NCI-H1694 (cell line): ENCODE results near the gene TBC1D22A.
A peak's percentile ranks its signal among the peaks of the same experiment; 100 is the strongest.

Source experiments
- DNase-seq: peaks from one replicate; lab custom pipeline; 2025; lab: John Stamatoyannopoulos, UW

TBC1D22A gene

DNA sequence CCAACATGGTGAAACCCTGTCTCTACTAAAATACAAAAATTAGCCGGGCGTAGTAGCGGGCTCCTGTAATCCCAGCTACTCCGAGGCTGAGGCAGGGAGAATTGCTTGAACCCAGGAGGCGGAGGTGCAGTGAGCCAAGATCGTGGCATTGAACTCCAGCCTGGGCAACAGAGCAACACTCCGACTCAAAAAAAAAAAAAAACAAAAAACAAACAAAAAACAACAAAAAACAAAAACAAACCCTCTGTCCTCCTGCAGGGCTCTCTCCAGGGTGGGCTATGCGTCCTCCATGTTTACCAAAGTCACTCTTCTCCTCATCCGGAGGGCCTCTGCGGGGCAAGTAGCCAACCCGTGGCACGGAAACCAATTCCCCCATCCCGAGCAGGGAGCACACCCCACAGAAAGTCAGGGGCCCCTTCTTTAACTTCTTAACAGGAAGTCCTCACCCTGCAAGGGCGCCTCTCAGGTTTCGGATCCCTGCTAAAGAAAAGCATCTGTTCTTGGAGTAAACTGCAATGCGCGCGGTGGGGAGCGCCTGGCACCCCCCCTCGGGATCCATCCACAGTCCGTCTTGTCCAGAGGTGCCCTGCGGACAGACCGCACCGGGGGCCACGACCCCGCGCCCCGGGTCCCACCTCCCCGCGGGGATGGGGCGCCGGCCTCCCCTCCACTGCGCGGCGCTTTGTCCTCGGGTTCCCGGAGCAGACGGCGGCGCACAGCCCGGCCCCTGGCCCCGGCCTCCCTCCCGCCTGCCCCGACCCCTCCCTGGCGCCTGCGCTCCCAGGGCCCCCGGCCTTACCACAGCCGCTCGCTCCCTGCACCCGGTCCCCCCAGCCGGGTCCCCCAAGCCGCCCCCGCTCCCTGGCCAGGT is 25.1 kb upstream of the TBC1D22A start:
- no peak for DNase-seq

DNA sequence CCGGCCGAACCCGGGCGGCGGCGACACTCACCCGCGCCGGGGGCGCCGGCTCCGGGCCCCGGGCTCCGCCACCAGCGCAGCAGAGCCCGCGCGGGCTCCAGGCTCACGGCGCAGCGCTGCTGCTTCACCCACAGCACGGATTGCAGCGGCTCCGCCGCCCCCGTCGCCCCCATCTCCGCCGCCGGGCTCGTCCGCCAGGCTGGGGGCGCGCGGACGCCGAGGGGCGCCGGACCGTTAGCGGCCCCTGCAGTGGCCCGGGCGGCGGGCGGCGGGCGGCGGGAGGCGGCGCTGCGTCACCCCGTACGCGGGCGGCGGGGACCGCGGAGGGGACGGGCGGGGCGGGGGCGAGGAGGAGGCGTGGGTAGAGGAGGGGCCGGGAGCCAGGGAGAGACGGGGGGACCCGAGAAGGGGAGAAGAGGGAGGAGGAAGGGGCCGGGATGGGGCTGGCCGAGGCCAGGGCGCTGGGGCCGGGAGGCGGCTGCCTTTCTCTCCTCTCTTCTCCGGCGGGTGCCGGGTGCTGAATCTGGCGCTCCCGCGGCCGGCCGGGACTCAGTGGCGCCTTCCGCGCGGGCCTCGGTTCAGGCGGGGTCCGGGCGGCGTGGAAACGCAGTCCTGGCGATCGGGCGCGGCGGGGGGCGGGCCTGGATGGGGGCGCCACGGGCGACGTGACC is 24.3 kb upstream of the TBC1D22A start, which contains the start of gene CERK:
TSS of gene CERK (minus strand) at position 277 of the 671 bp plus-strand sequence. CDS start at position 173, 104 bp downstream.
- peak; percentile 17 for DNase-seq

DNA sequence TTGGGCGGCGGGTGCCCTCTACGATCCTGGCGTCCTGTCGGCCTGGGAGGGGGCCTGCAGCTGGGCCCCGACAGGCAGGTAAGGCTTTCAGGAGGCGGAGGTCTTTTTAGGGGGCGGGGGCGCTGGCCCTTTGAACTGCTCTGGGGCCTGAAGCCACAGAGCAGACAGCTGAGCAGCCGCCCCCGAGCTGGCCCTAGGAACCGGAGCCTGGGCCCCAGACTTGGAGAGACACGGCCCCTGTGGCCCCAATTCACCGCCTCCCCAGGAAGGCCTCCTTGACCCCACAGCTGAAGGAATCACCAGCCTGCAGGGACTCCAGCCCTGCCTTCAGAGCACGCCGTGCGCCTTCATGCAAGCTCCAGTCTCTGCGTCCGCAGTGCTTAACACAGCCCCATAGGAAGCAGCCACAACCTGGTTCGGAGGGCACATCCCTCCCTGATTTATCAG is 23.8 kb upstream of the TBC1D22A start:
- DNase-seq, result no peak

DNA sequence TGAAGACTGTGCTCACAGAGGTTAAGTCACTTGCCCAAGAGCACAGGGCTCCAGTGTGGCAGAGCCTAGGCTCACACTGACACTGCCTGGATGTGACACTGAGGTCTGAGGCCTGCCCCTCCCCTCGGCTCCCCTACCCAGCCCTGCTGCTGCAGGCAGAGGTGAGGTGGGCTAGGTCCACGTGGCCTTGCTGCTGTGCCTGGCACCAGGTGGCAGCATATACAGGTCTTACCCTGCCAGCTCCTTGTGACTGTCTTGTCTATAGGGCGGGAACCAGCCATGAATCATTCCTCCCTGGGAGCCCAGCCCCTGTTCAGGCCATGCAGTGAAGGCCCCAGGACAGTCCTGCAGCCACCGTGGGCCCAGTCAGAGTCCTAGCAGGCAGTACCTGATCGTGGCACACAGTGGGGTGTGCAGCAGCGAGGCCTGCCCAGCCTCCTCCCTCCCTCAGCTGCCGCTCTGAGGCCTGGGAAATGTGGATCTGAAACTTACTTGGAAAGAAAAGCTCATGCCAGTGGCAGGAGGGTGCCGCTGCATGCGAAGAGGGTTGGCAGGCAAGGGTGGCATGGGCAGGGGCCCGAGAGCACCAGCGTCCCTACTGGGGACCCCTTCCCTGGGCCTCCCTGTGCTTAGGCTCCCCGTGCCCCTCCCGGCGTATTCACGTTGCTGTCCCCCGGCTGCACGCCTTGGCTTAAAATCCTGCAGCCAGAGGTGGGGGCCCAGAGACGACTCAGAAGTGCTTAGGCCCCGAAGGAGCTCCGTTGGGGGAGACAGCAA is 23.2 kb upstream of the TBC1D22A start:
- no peak for DNase-seq

DNA sequence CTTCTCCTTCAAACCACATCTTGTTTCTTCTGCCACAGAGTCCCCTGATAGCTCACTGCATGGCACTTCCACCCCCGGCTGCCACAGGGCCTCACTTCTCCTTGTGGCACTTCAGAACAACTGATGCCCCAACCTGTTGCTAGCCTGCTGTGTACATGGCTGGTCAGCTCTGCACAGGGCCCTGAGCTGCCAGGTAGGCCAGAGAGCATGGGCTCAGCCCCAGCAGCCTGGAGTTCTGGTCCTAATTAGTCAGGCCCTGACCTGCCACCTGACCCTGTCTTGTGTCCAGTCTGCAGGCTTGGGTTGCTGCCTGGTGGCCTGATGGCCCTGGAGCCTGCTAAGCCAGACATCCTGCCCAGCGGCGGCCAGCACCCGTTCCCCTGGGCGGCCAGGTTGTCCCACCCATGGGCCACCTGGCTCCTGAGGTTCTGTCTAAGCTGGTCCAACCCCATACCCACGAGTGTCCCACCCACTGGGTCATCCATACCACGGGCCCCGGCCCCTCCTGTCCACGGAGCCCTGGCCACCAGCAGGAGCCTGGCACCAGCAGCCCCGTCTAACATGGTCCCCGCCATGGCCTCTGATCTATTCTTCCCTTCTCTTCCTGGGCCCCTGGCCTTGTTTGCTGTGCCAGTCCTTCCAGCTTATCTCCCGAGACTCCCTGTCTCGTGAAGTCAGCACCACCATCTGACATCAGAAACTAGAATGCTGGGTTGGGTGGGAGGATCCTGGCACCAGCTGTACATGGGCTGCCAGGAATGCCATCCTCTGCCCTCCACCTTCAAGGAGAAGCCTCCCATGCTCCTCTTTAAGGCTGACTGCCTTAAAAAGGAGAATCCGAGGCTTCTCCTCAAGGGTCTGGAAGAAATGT is 21.3 kb upstream of the TBC1D22A start:
- DNase-seq, result no peak

DNA sequence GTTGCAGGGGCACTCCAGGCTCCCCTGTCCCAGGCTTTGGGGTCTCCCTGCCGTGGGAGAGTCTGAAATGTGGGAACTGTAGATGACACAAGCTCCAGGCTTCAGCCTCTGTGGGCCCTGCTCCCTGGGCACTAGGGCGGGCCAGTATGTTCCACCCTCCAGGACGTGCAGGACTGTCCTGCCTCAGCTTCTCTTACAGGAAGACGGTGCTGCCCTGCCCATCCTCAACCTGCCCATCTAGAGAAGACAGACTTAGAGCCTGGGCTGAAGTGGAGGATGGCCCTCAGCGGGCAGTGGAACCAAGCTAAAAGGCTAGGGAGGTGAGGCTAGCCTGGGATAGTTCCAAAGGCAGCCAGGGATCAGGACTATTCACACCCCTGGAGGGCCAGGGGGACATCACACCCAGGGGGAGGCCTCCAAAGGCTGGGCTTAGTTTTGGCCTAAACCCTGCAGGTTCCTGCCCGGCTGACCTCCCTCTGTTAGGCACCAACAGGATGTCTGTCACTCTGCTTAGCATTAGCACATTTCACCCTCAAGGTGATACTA is 20.4 kb upstream of the TBC1D22A start:
- no peak for DNase-seq

DNA sequence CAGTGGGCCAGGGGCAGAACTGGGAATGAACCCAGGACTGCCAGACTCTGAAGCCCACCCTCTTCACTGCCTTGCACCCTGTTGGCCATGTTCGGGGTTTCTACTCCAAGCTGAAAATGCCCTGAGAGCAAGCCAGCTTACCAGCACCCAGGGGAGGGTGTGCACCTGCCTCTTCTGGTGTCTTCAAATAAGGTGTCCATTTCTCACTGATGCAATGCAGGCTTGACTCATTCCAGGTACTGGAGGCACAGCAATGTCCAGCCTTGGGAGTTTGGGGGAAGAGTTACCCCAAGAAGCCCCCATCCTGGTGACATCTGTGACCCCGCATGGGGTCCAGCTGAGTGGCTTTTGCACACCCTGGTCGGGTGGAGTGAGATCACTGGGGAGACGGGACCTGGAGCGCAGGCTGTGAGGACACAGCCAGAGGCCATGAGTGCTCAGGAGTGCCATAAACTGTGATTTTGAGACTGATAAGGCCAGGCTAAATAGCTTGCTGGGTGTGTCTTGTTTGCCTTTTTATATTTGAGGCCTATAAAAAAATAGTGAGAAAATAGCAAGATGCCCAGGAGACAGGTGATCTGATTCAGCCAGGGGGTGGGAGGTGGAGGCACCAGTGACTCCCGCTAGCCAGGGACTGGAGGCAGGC is 19.8 kb upstream of the TBC1D22A start:
- no peak for DNase-seq

DNA sequence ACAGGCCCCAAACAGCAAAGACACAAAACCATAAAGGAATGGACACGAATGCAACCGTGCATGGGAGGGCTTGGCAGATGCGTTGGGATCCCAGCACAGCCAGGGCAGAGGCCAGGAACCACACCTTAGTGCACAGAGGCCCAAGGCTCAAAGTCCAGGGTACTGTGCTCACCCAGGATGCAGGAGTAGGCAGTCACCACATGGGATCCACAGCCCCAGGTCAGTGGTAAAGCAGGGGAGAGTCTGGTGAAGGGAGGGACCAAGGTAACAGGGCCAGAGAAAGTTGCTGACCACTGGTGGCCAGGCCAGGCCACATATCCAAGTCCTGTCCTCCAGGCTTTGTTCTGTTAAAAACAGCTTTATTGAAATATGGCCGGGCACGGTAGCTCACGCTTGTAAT is 17.9 kb upstream of the TBC1D22A start:
- DNase-seq, result no peak

DNA sequence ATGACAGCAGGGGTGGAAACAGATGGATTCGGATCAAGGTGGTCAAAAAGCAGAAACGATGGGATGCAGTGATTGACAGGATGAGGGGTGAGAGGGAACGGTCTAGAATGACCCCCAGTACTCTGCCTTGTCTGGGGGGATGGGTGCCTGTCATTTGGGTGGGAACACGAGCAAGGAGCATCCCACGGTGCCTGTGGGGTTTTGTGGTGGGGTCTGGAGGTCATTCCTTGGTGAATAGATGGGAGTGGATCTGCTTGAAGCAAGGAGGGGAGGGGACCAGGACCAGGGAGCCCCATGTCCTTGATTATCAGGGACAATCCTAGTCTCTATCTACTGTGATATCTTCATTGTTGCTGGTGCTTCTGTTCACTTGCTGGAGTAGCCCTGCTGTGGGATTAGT is 16.3 kb upstream of the TBC1D22A start:
- no peak for DNase-seq

DNA sequence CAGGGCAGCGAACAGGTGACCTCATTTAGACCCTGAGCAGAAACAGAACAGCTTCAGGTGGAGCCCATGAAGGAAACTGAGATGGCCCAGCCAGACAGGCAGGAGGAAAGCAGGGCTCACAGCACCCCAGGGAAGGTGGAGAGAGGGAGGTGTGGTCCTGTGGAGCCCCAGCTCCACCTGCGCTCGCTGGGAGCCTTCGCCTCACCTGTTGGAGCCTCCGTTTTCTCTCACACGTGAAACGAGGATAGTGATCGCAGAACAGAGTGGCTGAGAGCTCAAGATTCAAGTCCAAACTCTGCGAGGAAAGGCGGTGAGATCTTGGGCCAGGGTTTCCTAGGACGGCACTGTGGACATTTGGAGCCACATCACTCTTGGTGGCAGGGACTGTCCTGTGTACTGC is 15.8 kb upstream of the TBC1D22A start:
- no peak for DNase-seq

DNA sequence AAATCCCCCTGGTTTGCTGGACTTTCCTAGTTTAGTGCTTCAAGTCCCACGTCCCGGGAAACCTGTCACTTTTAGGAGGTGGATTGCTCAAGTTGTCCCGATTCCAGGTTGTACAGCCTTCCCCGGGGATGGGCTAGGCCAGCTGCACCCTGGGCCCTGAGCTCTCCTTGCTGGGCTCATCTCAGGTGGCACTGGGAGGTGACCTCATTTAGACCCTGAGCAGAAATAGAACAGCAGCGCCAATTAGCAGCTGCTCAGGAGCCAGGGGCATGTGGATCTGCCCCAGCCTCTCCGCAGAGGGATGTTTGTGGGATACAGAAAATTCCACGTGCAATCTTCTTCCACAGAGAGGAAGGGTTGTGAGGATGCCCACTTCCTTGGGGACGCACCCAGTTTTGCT is 14.8 kb upstream of the TBC1D22A start:
- DNase-seq, result no peak

DNA sequence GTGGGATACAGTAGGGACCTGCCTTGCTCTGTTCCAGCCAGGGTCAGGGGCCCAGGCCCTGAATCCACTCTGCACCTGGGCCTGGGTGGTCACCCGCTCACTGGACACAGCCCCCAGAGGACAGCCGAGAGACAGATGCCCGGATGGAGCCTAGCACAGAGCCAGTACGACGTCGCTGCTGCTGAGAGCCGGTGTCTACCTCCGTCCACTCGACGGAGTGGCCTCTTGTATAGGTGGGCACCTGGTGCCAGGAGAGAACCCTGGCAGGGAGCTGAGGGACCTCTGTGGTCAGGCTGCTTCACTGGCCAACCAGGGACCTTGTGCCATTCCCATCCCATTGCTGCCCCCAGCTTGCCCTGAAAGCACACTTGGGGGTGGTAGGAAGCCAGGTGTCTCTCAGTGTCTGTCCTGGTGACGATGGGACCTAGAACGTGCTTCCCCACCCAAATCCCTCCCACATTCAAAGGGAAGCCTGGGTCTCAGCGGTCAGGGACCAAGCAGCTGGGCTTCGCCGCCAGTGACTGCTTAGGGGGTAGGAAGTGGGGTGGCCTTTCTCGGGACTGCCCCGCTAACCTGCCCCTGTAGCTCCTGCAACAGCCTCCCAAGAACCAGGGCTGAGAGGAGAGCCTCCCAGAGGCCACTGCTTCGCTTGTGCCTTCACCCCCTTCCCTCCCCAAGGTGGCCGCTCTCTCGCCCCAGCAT is 14.1 kb upstream of the TBC1D22A start:
- no peak for DNase-seq

DNA sequence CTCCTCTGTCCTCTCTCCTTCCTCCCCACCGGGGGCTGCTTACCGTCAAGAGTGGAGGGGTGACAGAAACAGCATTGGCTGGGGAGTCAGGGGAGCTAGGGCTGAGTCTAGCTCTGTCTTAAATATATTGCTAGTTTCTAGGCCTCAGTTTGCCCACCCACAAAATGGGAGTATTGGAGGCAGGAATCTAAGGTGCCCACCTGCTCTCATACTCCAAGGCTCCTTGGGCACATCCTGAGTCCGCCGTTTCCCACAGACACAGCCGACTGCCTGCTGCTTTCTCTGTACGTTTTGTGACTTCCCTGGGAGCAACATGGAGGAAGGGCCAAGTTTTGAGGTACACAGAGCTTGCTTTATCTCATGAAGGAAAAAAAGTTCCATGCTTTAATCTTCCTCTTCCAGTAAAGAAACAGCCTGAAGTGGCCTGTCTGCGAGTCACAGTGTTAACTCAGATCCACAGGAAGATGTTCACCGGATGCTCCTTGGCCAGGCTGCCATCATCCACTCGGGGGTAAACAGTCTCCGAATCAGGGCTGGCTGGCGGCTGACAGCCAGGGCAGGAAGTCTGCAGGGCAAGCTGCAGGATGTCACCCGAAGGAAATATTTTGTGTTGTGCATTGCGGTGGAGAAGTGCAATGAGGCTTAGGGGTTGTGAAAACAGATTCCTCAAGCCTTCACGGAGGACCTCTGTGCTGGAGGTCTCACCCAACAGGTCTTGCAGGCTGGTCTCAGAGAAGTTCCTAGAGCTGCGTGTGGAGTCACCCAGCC is 13.4 kb upstream of the TBC1D22A start:
- DNase-seq, result no peak

DNA sequence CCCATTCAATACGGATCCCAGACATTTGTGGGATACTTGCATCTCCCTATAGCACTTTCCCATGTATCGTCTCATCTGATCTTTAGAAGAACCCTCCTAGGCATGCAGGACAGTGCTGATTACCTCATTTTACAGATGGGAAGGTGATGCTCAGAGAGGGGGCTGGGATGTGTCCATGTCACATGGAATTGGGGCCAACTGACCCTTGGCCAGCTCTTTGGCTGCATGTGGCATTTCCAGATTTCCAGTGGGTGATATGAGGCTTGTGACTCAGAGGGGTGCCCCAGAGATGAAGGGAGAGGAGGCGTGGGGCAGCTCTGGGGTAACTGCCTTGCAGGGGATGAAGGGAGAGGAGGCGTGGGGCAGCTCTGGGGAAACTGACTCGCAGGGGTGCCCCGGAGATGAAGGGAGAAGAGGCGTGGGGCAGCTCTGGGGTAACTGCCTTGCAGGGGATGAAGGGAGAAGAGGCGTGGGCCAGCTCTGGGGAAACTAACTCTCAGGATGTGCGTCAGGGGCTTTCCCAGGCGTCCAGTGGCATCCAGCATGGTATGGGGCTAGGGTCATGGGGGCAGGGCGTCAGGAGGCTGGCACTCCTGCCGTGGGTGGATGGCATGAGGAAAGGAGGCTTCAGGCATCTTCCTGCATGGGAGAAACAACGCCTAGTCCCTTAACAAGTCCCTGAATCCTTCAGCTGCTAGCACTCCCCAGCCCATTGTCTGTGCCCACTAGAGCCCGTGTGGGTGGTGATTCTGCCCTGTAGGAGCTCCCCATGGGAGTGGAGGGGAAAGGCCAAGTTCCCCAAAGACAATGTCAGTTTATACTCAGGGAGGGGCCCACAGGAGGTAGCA is 12.5 kb upstream of the TBC1D22A start:
- DNase-seq, result no peak

DNA sequence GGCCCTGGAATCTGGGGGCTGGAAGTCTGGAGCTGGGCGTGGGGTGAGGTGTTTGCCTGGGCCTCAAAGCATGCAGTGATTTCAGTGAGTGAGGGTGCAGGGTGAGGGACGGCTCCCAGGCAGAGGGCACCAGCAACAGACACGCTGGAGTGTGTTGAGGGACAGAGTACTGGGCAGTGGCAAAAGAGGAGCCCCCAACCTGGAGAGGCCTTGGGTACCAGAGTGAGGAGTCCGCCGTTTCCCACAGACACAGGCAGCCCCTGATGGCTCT is 12.0 kb upstream of the TBC1D22A start:
- no peak for DNase-seq

DNA sequence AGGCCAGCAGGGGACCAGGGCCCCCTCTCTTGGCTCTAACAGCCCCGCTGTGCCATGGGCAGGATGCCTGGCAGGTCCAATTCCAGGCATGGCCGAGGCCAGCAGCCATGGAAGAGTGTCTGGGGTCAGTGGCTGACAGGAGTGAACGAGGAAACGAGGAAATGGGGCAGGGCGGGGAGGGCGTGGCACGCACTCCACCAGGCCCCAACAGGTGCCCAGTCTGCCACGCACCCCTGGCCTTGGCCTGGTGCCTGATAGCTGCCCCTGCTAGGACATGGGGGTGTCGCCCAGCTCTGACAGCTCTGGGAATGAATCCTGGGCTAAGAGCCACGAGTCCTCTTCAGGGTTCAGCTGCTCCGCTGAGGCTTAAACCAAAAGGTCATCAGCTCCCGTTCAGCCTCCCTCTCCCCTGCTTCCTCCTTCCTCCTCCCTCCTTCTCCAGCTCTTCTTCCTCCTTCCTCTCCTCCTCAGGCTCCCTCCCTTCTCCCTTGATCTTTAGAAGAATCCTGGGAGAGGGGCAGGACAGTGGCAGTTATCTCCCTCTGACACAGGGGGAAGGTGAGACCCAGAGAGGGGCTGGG is 11.5 kb upstream of the TBC1D22A start:
- DNase-seq, result no peak

DNA sequence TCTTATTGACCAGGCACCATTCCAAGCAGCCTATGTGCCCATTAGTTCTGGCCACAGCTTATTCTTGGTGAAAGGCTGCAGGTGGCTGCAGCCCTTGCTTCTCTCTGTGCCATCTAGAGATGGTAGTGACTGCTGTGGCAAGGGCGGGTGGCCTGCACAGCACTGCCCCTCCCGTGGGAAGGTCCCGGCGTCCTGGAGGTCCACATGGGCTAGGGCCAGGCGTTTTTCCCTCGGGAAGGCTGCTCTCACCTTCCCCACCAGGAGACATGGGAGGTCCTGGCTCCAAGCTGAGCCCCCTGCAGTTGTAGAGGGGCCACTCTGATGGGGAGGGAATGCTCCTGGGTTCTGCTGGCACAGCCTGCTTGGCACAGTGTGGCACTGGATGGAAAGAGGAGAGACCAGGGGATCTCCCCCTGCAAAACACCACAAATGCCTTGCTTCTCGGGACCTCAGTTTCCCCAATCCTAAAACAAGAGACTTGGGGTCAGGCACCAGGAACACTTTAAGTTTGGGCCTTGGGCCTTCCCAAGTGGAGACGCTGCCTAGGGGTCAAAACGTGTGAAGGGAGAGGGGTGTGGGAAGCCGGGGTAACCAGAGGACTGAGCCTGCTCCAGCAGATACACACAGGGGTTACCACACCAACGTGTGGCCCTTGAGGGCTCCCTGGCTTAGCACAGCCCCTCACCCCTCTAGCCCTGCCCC is 10.0 kb upstream of the TBC1D22A start:
- DNase-seq, result no peak

DNA sequence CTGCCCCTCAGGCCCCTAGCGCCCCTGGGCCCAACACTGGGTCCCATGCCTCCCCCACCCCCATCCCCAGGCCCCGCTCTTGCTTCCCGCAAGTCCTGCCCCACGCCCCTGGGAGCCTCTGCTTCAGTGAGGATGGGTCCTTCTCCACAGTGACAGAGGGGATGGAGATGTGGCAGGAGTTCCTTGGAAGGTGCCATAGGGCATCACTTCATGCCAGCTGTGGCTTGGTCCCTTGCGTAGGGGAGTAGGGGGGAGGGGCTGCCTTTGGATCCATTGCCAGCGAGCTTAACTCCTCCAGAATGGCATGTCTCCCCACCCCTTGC is 9.5 kb upstream of the TBC1D22A start:
- DNase-seq, result no peak
